ENCODE measurements around the gene PHACTR3. TPM values are rescaled to one million over a fixed set of nuclear protein-coding genes. Genes with fewer than 3 reads are reported as not detected.

The PHACTR3 gene
- total RNA-seq, 1 experiment from 2014 or later: not detected

DNA sequence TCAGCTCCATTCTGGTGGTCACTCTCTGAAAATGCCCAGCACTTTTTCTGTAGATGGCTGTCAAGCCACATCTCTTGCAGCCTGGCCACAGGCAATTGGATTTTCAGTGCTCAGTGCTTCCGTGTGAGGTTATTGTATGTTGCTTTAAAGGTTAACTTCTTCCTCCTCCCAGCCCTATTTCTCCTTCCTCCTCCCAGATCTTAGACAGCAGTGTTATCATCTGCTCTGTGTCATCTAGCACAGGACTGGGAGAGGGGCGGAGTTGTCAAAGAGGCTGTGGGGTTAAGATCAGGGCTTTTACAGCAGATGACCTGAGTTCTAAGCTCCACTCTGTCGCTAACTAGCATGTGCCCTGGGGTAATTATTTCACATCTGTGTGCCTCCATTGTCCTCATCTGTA lies 129.0 kb downstream of the PHACTR3 start:
- no peak overlapping the region for H3K23ac ChIP-seq (ENCODE audit: insufficient read length, low read depth, low read length)
- no peak overlapping the region for H4K5ac ChIP-seq (ENCODE audit: insufficient read length, low read depth, low read length)
- no peak overlapping the region for H3K4me2 ChIP-seq (ENCODE audit: insufficient read depth, insufficient read length, low read length)
- H3K4me1 ChIP-seq (ENCODE audit: insufficient read depth, low read length): no peaks in the 10 kb centered on the region
- no peak overlapping the region for H3K4ac ChIP-seq (ENCODE audit: low read depth, low read length)
- WGBS (ENCODE audit: extremely low coverage, insufficient read length, low lambda C conversion rate): no CpG with 5 or more reads among the region's 3 CpGs
- no peak overlapping the region for H4K8ac ChIP-seq (replicated peaks; ENCODE audit: insufficient read length, low read depth, low read length)
- H3K4me3 Mint-ChIP-seq: no peak overlapping the region
- H2AK5ac ChIP-seq (ENCODE audit: insufficient read length, low read length): no peak overlapping the region
- no peak overlapping the region for H2AFZ ChIP-seq (ENCODE audit: low read length)
- H3K4me1 Mint-ChIP-seq: no peaks in the 10 kb centered on the region
- no peak overlapping the region for H3K14ac ChIP-seq (ENCODE audit: insufficient read depth, low read length)
- peaks cover 14% of the 10 kb centered on the region for H3K27me3 Mint-ChIP-seq (ENCODE audit: low read depth)
- no peaks in the 10 kb centered on the region; the same call in 1 of the 2 replicates for H3K27me3 ChIP-seq (ENCODE audit: insufficient read depth, low read length)
- H3K27ac ChIP-seq (ENCODE audit: insufficient read length, low read depth, low read length): no peak overlapping the region
- H2BK15ac ChIP-seq (ENCODE audit: low read depth, low read length): no peak overlapping the region
- peaks cover 0 to 36% of the 10 kb centered on the region in 2 experiments; a peak in 2 of 5 replicates for H3K9me3 Mint-ChIP-seq
- no peaks in the 10 kb centered on the region for H3K79me2 ChIP-seq (ENCODE audit: insufficient read depth, low read length)
- H4K91ac ChIP-seq (ENCODE audit: insufficient read length, low read depth, low read length): no peak overlapping the region
- H3K36me3 Mint-ChIP-seq (ENCODE audit: insufficient read depth in 1 of 3, low read depth in 3 of 3): peaks cover 0 to 7% (median 5%) of the 10 kb centered on the region in 3 experiments; a peak in 2 of 7 replicates
- TF ChIP-seq, protein P1, sequence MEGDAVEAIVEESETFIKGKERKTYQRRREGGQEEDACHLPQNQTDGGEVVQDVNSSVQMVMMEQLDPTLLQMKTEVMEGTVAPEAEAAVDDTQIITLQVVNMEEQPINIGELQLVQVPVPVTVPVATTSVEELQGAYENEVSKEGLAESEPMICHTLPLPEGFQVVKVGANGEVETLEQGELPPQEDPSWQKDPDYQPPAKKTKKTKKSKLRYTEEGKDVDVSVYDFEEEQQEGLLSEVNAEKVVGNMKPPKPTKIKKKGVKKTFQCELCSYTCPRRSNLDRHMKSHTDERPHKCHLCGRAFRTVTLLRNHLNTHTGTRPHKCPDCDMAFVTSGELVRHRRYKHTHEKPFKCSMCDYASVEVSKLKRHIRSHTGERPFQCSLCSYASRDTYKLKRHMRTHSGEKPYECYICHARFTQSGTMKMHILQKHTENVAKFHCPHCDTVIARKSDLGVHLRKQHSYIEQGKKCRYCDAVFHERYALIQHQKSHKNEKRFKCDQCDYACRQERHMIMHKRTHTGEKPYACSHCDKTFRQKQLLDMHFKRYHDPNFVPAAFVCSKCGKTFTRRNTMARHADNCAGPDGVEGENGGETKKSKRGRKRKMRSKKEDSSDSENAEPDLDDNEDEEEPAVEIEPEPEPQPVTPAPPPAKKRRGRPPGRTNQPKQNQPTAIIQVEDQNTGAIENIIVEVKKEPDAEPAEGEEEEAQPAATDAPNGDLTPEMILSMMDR (conservative IDR thresholded peaks at IDR 0.05): no peak
- no peaks in the 10 kb centered on the region for H4K20me1 ChIP-seq (ENCODE audit: control insufficient read depth, insufficient read depth, insufficient read length)
- H3K23me2 ChIP-seq (ENCODE audit: insufficient read length, low read depth, low read length, poor library complexity, severe bottlenecking): no peaks in the 10 kb centered on the region
- no peak overlapping the region for H3T11ph ChIP-seq (ENCODE audit: low read length)
- no peak overlapping the region for H3K27ac Mint-ChIP-seq
- H3K9me3 ChIP-seq (ENCODE audit: control insufficient read depth, low read depth, low read length): no peaks in the 10 kb centered on the region
- no peak overlapping the region for H2BK12ac ChIP-seq (ENCODE audit: insufficient read length, low read depth, low read length)
- no peak overlapping the region for H3K18ac ChIP-seq (ENCODE audit: insufficient read length, low read depth, low read length)
- DNase-seq: no peak
- no peak overlapping the region for H3K9ac ChIP-seq (ENCODE audit: extremely low read depth, insufficient read length, low read length)
- H3K79me1 ChIP-seq (ENCODE audit: insufficient read depth, low read depth, low read length, poor library complexity, severe bottlenecking): no peaks in the 10 kb centered on the region
- no peak overlapping the region for H2BK20ac ChIP-seq (ENCODE audit: low read depth, low read length, poor library complexity, severe bottlenecking)
- H2BK120ac ChIP-seq (ENCODE audit: low read depth, low read length, poor library complexity, severe bottlenecking): no peak overlapping the region
- H2BK5ac ChIP-seq (ENCODE audit: insufficient read length, low read length): no peak overlapping the region
- no peak overlapping the region for H3K56ac ChIP-seq (ENCODE audit: insufficient read length, low read depth, low read length)

All from H9 (cell line).